Measurements from ENCODE around the gene RPL3.
"Not testable (repeated sequence)": the region's sequence is repeated elsewhere in the genome, so short reads cannot be mapped to it uniquely, and the experiment has no call there.

Gene RPL3

GRCh38 chr22:39359659-39360195, 40.3 kb upstream of the RPL3 start:
- Histone ChIP-seq H3K4me1 (ENCODE audit: insufficient read depth, low read length) (no peaks in the 10 kb centered on the region), H3K27me3 (ENCODE audit: insufficient read depth, low read length) (no peaks in the 10 kb centered on the region), H2AFZ (ENCODE audit: low read depth, low read length) (no peak overlapping the region), H3K9me3 (ENCODE audit: low read length) (peaks cover 2% of the 10 kb centered on the region), H3K4me3 (ENCODE audit: low read length) (no peak overlapping the region), H3K36me3 (ENCODE audit: insufficient read depth, low read length) (peaks cover 3% of the 10 kb centered on the region)

GRCh38 chr22:39358197-39358596, 38.8 kb upstream of the RPL3 start:
- not testable (repeated sequence) for H3K27me3 ChIP-seq (ENCODE audit: insufficient read depth, low read length); H2AFZ ChIP-seq (ENCODE audit: low read depth, low read length); H3K4me3 ChIP-seq (ENCODE audit: low read length); H3K4me1 ChIP-seq (ENCODE audit: insufficient read depth, low read length); H3K9me3 ChIP-seq (ENCODE audit: low read length); H3K36me3 ChIP-seq (ENCODE audit: insufficient read depth, low read length)

- not testable (repeated sequence) for H3K36me3 ChIP-seq (ENCODE audit: insufficient read depth, low read length); H3K9me3 ChIP-seq (ENCODE audit: low read length); H3K27me3 ChIP-seq (ENCODE audit: insufficient read depth, low read length); H3K4me3 ChIP-seq (ENCODE audit: low read length); H2AFZ ChIP-seq (ENCODE audit: low read depth, low read length); H3K4me1 ChIP-seq (ENCODE audit: insufficient read depth, low read length)
Observed at GRCh38 chr22:39357110-39358108, 38.0 kb upstream of the RPL3 start.

- Histone ChIP-seq H3K36me3 (ENCODE audit: insufficient read depth, low read length) (peaks cover 3% of the 10 kb centered on the region), H3K9me3 (ENCODE audit: low read length) (peaks cover 2% of the 10 kb centered on the region), H3K27me3 (ENCODE audit: insufficient read depth, low read length) (no peaks in the 10 kb centered on the region), H3K4me1 (ENCODE audit: insufficient read depth, low read length) (peaks cover 4% of the 10 kb centered on the region), H2AFZ (ENCODE audit: low read depth, low read length) (no peak overlapping the region), H3K4me3 (ENCODE audit: low read length) (no peak overlapping the region)
Observed at GRCh38 chr22:39356464-39356863, 37.0 kb upstream of the RPL3 start.

GRCh38 chr22:39355805-39356204, 36.4 kb upstream of the RPL3 start:
- not testable (repeated sequence) for H3K27me3 ChIP-seq (ENCODE audit: insufficient read depth, low read length); H3K4me3 ChIP-seq (ENCODE audit: low read length); H3K9me3 ChIP-seq (ENCODE audit: low read length); H3K4me1 ChIP-seq (ENCODE audit: insufficient read depth, low read length); H3K36me3 ChIP-seq (ENCODE audit: insufficient read depth, low read length); H2AFZ ChIP-seq (ENCODE audit: low read depth, low read length)

GRCh38 chr22:39355080-39355479, 35.7 kb upstream of the RPL3 start:
- H3K27me3 ChIP-seq (ENCODE audit: insufficient read depth, low read length), result no peaks in the 10 kb centered on the region
- no peak overlapping the region for H3K4me3 ChIP-seq (ENCODE audit: low read length)
- H3K9me3 ChIP-seq (ENCODE audit: low read length), result peaks cover 2% of the 10 kb centered on the region
- H2AFZ ChIP-seq (ENCODE audit: low read depth, low read length), result no peak overlapping the region
- peaks cover 3% of the 10 kb centered on the region for H3K36me3 ChIP-seq (ENCODE audit: insufficient read depth, low read length)
- peaks cover 15% of the 10 kb centered on the region for H3K4me1 ChIP-seq (ENCODE audit: insufficient read depth, low read length)

- H3K4me1 ChIP-seq (ENCODE audit: insufficient read depth, low read length), result peaks cover 20% of the 10 kb centered on the region
- peaks cover 2% of the 10 kb centered on the region for H3K9me3 ChIP-seq (ENCODE audit: low read length)
- H3K27me3 ChIP-seq (ENCODE audit: insufficient read depth, low read length), result no peaks in the 10 kb centered on the region
- H3K36me3 ChIP-seq (ENCODE audit: insufficient read depth, low read length), result no peaks in the 10 kb centered on the region
- no peak overlapping the region for H2AFZ ChIP-seq (ENCODE audit: low read depth, low read length)
- H3K4me3 ChIP-seq (ENCODE audit: low read length), result no peak overlapping the region
Observed at GRCh38 chr22:39353346-39353745, 33.9 kb upstream of the RPL3 start.

GRCh38 chr22:39352306-39352891, 33.0 kb upstream of the RPL3 start:
- H3K36me3 ChIP-seq (ENCODE audit: insufficient read depth, low read length), result no peaks in the 10 kb centered on the region
- no peak overlapping the region for H3K4me3 ChIP-seq (ENCODE audit: low read length)
- H3K4me1 ChIP-seq (ENCODE audit: insufficient read depth, low read length), result peaks cover 20% of the 10 kb centered on the region
- no peaks in the 10 kb centered on the region for H3K27me3 ChIP-seq (ENCODE audit: insufficient read depth, low read length)
- H2AFZ ChIP-seq (ENCODE audit: low read depth, low read length), result no peak overlapping the region
- H3K9me3 ChIP-seq (ENCODE audit: low read length), result peaks cover 2% of the 10 kb centered on the region

- H2AFZ ChIP-seq (ENCODE audit: low read depth, low read length), result no peak overlapping the region
- H3K4me3 ChIP-seq (ENCODE audit: low read length), result no peak overlapping the region
Observed at GRCh38 chr22:39351689-39352214, 32.3 kb upstream of the RPL3 start.

GRCh38 chr22:39350757-39351688, 31.6 kb upstream of the RPL3 start:
- H3K4me3 ChIP-seq (ENCODE audit: low read length), result peak overlapping the region; percentile 73
- H2AFZ ChIP-seq (ENCODE audit: low read depth, low read length), result peak overlapping the region; percentile 98
- H3K36me3 ChIP-seq (ENCODE audit: insufficient read depth, low read length), result no peaks in the 10 kb centered on the region
- peaks cover 20% of the 10 kb centered on the region for H3K4me1 ChIP-seq (ENCODE audit: insufficient read depth, low read length)
- no peaks in the 10 kb centered on the region for H3K9me3 ChIP-seq (ENCODE audit: low read length)
- no peaks in the 10 kb centered on the region for H3K27me3 ChIP-seq (ENCODE audit: insufficient read depth, low read length)

More at GRCh38 chr22:39351689-39352214, 32.3 kb upstream of the RPL3 start:
- Histone ChIP-seq H3K36me3 (ENCODE audit: insufficient read depth, low read length) (no peaks in the 10 kb centered on the region), H3K9me3 (ENCODE audit: low read length) (peaks cover 2% of the 10 kb centered on the region), H3K27me3 (ENCODE audit: insufficient read depth, low read length) (no peaks in the 10 kb centered on the region), H3K4me1 (ENCODE audit: insufficient read depth, low read length) (peaks cover 20% of the 10 kb centered on the region)

GRCh38 chr22:39349967-39350726, 30.7 kb upstream of the RPL3 start, which contains the start of gene SYNGR1:
Gene SYNGR1 (plus strand): TSS chr22:39349991. CDS start chr22:39350011, 20 bp downstream.
- no peaks in the 10 kb centered on the region for H3K27me3 ChIP-seq (ENCODE audit: insufficient read depth, low read length)
- peak within 1 kb of the TSS; percentile 73 for H3K4me3 ChIP-seq (ENCODE audit: low read length)
- no peaks in the 10 kb centered on the region for H3K36me3 ChIP-seq (ENCODE audit: insufficient read depth, low read length)
- peaks cover 20% of the 10 kb centered on the region for H3K4me1 ChIP-seq (ENCODE audit: insufficient read depth, low read length)
- H3K9me3 ChIP-seq (ENCODE audit: low read length), result no peaks in the 10 kb centered on the region
- peak within 1 kb of the TSS; percentile 98 for H2AFZ ChIP-seq (ENCODE audit: low read depth, low read length)

GRCh38 chr22:39349506-39349966, 30.1 kb upstream of the RPL3 start:
- H3K27me3 ChIP-seq (ENCODE audit: insufficient read depth, low read length), result no peaks in the 10 kb centered on the region
- H3K4me3 ChIP-seq (ENCODE audit: low read length), result peak overlapping the region; percentile 73
- no peaks in the 10 kb centered on the region for H3K9me3 ChIP-seq (ENCODE audit: low read length)
- H3K36me3 ChIP-seq (ENCODE audit: insufficient read depth, low read length), result no peaks in the 10 kb centered on the region
- H2AFZ ChIP-seq (ENCODE audit: low read depth, low read length), result peak overlapping the region; percentile 81
- H3K4me1 ChIP-seq (ENCODE audit: insufficient read depth, low read length), result peaks cover 20% of the 10 kb centered on the region

All from neuron (in vitro differentiated cells).